ENCODE data around the gene TRAPPC2.
"Not testable (repeated sequence)": the region's sequence is repeated elsewhere in the genome, so short reads cannot be mapped to it uniquely, and the experiment has no call there.

The TRAPPC2 gene

GRCh38 chrX:13742397-13743176 lies 8.2 kb upstream of the TRAPPC2 start:
- DNase-seq: no peak

GRCh38 chrX:13741695-13742094 lies 7.3 kb upstream of the TRAPPC2 start:
- no peak for DNase-seq

- no peak for DNase-seq
Measured at GRCh38 chrX:13733506-13733905, 914 bp downstream of the TRAPPC2 start.

- no peak for DNase-seq
Measured at GRCh38 chrX:13732246-13733067, 2.0 kb downstream of the TRAPPC2 start.

- DNase-seq: not testable (repeated sequence)
Measured at GRCh38 chrX:13730523-13730922, 3.9 kb downstream of the TRAPPC2 start.

- DNase-seq: not testable (repeated sequence)
Measured at GRCh38 chrX:13726583-13726982, 7.8 kb downstream of the TRAPPC2 start.

- DNase-seq: peak; percentile 56
Measured at GRCh38 chrX:13724878-13725277, 9.5 kb downstream of the TRAPPC2 start.

- no peak for DNase-seq
Measured at GRCh38 chrX:13721819-13722519, 12.5 kb downstream of the TRAPPC2 start.

- DNase-seq: no peak
Measured at GRCh38 chrX:13721371-13721770, 13.0 kb downstream of the TRAPPC2 start.

GRCh38 chrX:13719192-13719856 lies 15.1 kb downstream of the TRAPPC2 start:
- DNase-seq: no peak

GRCh38 chrX:13717700-13718472 lies 16.5 kb downstream of the TRAPPC2 start:
- DNase-seq: no peak

GRCh38 chrX:13716905-13717304 lies 17.5 kb downstream of the TRAPPC2 start:
- no peak for DNase-seq

GRCh38 chrX:13716455-13716854 lies 18.0 kb downstream of the TRAPPC2 start:
- no peak for DNase-seq

- DNase-seq: no peak
Measured at GRCh38 chrX:13711141-13711540, 23.3 kb downstream of the TRAPPC2 start.

- DNase-seq: no peak
Measured at GRCh38 chrX:13703589-13703988, 30.8 kb downstream of the TRAPPC2 start.

- no peak for DNase-seq
Measured at GRCh38 chrX:13703135-13703534, 31.3 kb downstream of the TRAPPC2 start.

GRCh38 chrX:13702111-13702789 lies 32.2 kb downstream of the TRAPPC2 start:
- DNase-seq: no peak

GRCh38 chrX:13700380-13700779 lies 34.0 kb downstream of the TRAPPC2 start:
- DNase-seq: no peak

GRCh38 chrX:13699183-13699826 lies 35.1 kb downstream of the TRAPPC2 start:
- no peak for DNase-seq

- no peak for DNase-seq
Measured at GRCh38 chrX:13698432-13698831, 36.0 kb downstream of the TRAPPC2 start.

- no peak for DNase-seq
Measured at GRCh38 chrX:13697976-13698375, 36.4 kb downstream of the TRAPPC2 start.
